Right atrium auricular region (tissue), 2 donors: ENCODE data around the gene RTTN. TPM values are rescaled to one million over a fixed set of nuclear protein-coding genes. Genes with fewer than 3 reads are reported as not detected.

ENCODE experiments used
- DNase-seq: peaks from one replicate; pipeline ENCODE4 v3.0.0-alpha.2; 2019; ENCODE audit warnings: low spot score
- H3K27ac ChIP-seq, 2 donors: fragments of 200-600 bp; sonication (generic); 1 replicate in 1 of 2; 2 replicates in 1 of 2; pipeline ENCODE4 v1.5.1; 2016 to 2019
- H3K27me3 ChIP-seq, 2 donors: fragments of 200-600 bp; sonication (generic); one replicate each; pipeline versions ENCODE4 v1.5.1 to v1.6.0; 2017 to 2019
- H3K36me3 ChIP-seq: fragments of 200-600 bp; sonication (generic); one replicate; pipeline ENCODE4 v1.5.1; 2016
- H3K4me1 ChIP-seq, 2 donors: fragments of 200-600 bp; sonication (generic); one replicate each; pipeline versions ENCODE4 v1.5.1 to v1.6.0; 2017 to 2019
- H3K4me3 ChIP-seq, 2 donors: fragments of 200-600 bp; sonication (generic); 1 replicate in 1 of 2; 2 replicates in 1 of 2; pipeline ENCODE4 v1.5.1; 2017 to 2019; ENCODE audit warnings: mild to moderate bottlenecking in 1 of 2, moderate library complexity in 1 of 2
- H3K9me3 ChIP-seq, 2 donors: fragments of 200-600 bp; sonication (generic); one replicate each; pipeline ENCODE4 v1.5.1; 2019
- CTCF ChIP-seq, 2 donors: fragments of 200-600 bp; sonication (generic); IDR thresholded peaks; one replicate each; pipeline ENCODE4 v1.5.1; 2019; ENCODE audit warnings: antibody characterized with exemption in 2 of 2
- total RNA-seq, 2 donors: library from RNA; depleted of rRNA; stranded (reverse); fragments of >200 nt; gene quantifications; one replicate each; pipeline ENCODE4 v1.1.0, GENCODE V29; 2016

RTTN gene
- total RNA-seq, 2 donors from 2014 or later, result 6.3 to 8.0 TPM

GRCh38 chr18:70182548-70182947, 22.9 kb downstream of the RTTN start:
- H3K4me3 ChIP-seq, result no peak overlapping the region
- TF ChIP-seq CTCF (IDR thresholded peaks at IDR 0.05), result no peak
- DNase-seq, result no peak
- peaks cover 0 to 9% of the 10 kb centered on the region in 2 donors for H3K4me1 ChIP-seq
- H3K27me3 ChIP-seq, result no peaks in the 10 kb centered on the region
- H3K36me3 ChIP-seq, result peaks cover 10% of the 10 kb centered on the region
- no peak overlapping the region for H3K27ac ChIP-seq
- H3K9me3 ChIP-seq, result no peaks in the 10 kb centered on the region

GRCh38 chr18:70181725-70182124, 23.8 kb downstream of the RTTN start:
- peaks cover 0 to 9% of the 10 kb centered on the region in 2 donors for H3K4me1 ChIP-seq
- no peaks in the 10 kb centered on the region for H3K27me3 ChIP-seq
- TF ChIP-seq CTCF (IDR thresholded peaks at IDR 0.05), result no peak
- no peak overlapping the region for H3K4me3 ChIP-seq
- no peak overlapping the region for H3K27ac ChIP-seq
- no peak for DNase-seq
- H3K36me3 ChIP-seq, result peaks cover 2% of the 10 kb centered on the region
- no peaks in the 10 kb centered on the region for H3K9me3 ChIP-seq

- Histone ChIP-seq H3K4me3 (no peak overlapping the region), H3K36me3 (no peaks in the 10 kb centered on the region), H3K9me3 (no peaks in the 10 kb centered on the region), H3K4me1 (peaks cover 0 to 9% of the 10 kb centered on the region in 2 donors), H3K27me3 (no peaks in the 10 kb centered on the region), H3K27ac (no peak overlapping the region)
- DNase-seq, result no peak
- TF ChIP-seq CTCF (IDR thresholded peaks at IDR 0.05), result no peak
Measured at GRCh38 chr18:70181015-70181414, 24.5 kb downstream of the RTTN start.

- no peaks in the 10 kb centered on the region for H3K9me3 ChIP-seq
- no peak for TF ChIP-seq CTCF (IDR thresholded peaks at IDR 0.05)
- no peak overlapping the region for H3K27ac ChIP-seq
- no peaks in the 10 kb centered on the region for H3K27me3 ChIP-seq
- H3K4me1 ChIP-seq, result peaks cover 0 to 9% of the 10 kb centered on the region in 2 donors
- H3K36me3 ChIP-seq, result no peaks in the 10 kb centered on the region
- no peak overlapping the region for H3K4me3 ChIP-seq
- no peak for DNase-seq
Measured at GRCh38 chr18:70176537-70176936, 28.9 kb downstream of the RTTN start.

- H3K4me3 ChIP-seq, result no peak overlapping the region
- no peak for DNase-seq
- H3K4me1 ChIP-seq, result no peaks in the 10 kb centered on the region
- H3K36me3 ChIP-seq, result no peaks in the 10 kb centered on the region
- no peaks in the 10 kb centered on the region for H3K27me3 ChIP-seq
- H3K9me3 ChIP-seq, result no peaks in the 10 kb centered on the region
- no peak for TF ChIP-seq CTCF (IDR thresholded peaks at IDR 0.05)
- no peak overlapping the region for H3K27ac ChIP-seq
Measured at GRCh38 chr18:70175216-70175615, 30.3 kb downstream of the RTTN start.

- no peaks in the 10 kb centered on the region for H3K36me3 ChIP-seq
- H3K27ac ChIP-seq, result no peak overlapping the region
- H3K27me3 ChIP-seq, result no peaks in the 10 kb centered on the region
- no peaks in the 10 kb centered on the region for H3K9me3 ChIP-seq
- no peak for DNase-seq
- peak; percentile 16 to 46 for TF ChIP-seq CTCF (IDR thresholded peaks at IDR 0.05)
- H3K4me1 ChIP-seq, result no peaks in the 10 kb centered on the region
- H3K4me3 ChIP-seq, result no peak overlapping the region
Measured at GRCh38 chr18:70172225-70172624, 33.3 kb downstream of the RTTN start.
